SU-DHL-6 (cell line): Measurements from ENCODE around the gene HYLS1.

Experiments
- H2AFZ ChIP-seq: fragments of 200-600 bp; sonication (generic); 2 replicates; pipeline ENCODE4 v1.6.1; 2014; ENCODE audit warnings: low read depth, mild to moderate bottlenecking, moderate library complexity, mixed read lengths, antibody characterized with exemption, low read length; ENCODE audit not compliant: severe bottlenecking
- H3F3A ChIP-seq: fragments of 200-600 bp; shearing (Covaris generic); 2 replicates; pipeline ENCODE4 v1.6.0; 2016; ENCODE audit warnings: antibody characterized with exemption, mild to moderate bottlenecking; ENCODE audit not compliant: insufficient read depth
- H3K27ac ChIP-seq: fragments of 200-600 bp; sonication (generic); 2 replicates; pipeline ENCODE4 v1.5.1; 2016; ENCODE audit warnings: low read depth, mild to moderate bottlenecking, low read length, moderate library complexity, mixed read lengths
- H3K27me3 ChIP-seq: fragments of 200-600 bp; sonication (generic), shearing (Covaris generic); 2 replicates; pipeline ENCODE4 v1.6.0; 2014; ENCODE audit warnings: mild to moderate bottlenecking, low read length
- H3K36me3 ChIP-seq: fragments of 200-600 bp; sonication (generic); 2 replicates; pipeline ENCODE4 v1.6.1; 2014; ENCODE audit warnings: mild to moderate bottlenecking, low read length, mixed read lengths
- H3K4me2 ChIP-seq: fragments of 300-600, 200-600 bp; shearing (Covaris generic), sonication (generic); 2 replicates; pipeline ENCODE4 v1.6.0; 2014; ENCODE audit warnings: low read length, low read depth, mild to moderate bottlenecking; ENCODE audit not compliant: poor library complexity, severe bottlenecking
- H3K4me3 ChIP-seq: fragments of 200-600 bp; sonication (generic); 2 replicates; pipeline ENCODE4 v1.5.1; 2014; ENCODE audit warnings: antibody characterized with exemption, low read length, mild to moderate bottlenecking, mixed read lengths; ENCODE audit not compliant: insufficient read depth, poor library complexity, severe bottlenecking
- H3K79me2 ChIP-seq: fragments of 200-600 bp; sonication (generic); 2 replicates; pipeline ENCODE4 v1.6.1; 2014; ENCODE audit warnings: mild to moderate bottlenecking, low read length, moderate library complexity; ENCODE audit not compliant: insufficient read depth
- H3K9ac ChIP-seq: fragments of 200-600 bp; sonication (generic); 2 replicates; pipeline ENCODE4 v1.7.0; 2014; ENCODE audit warnings: mild to moderate bottlenecking, low read length
- H3K9me2 ChIP-seq: fragments of 200-600 bp; sonication (generic); replicated peaks from 2 replicates; pipeline ENCODE4 v1.6.1; 2014; ENCODE audit warnings: low read length; ENCODE audit not compliant: insufficient read depth
- H3K9me3 ChIP-seq: fragments of 200-600 bp; sonication (generic); 2 replicates; pipeline ENCODE4 v1.6.1; 2014; ENCODE audit warnings: low read length, mixed read lengths; ENCODE audit not compliant: insufficient read depth
- H4K20me1 ChIP-seq: fragments of 200-600 bp; sonication (generic); 2 replicates; pipeline ENCODE4 v1.6.1; 2014; ENCODE audit warnings: low read depth, mild to moderate bottlenecking, antibody characterized with exemption, low read length, moderate library complexity, mixed read lengths
- CTCF ChIP-seq: fragments of 200-600 bp; sonication (generic); IDR thresholded peaks from one replicate; pipeline ENCODE4 v1.5.1; 2017; ENCODE audit warnings: antibody characterized with exemption, mild to moderate bottlenecking, low read length, moderate library complexity; ENCODE audit not compliant: insufficient read depth, poor library complexity, severe bottlenecking
- EZH2phosphoT487 ChIP-seq: fragments of 200-600 bp; sonication (generic), shearing (Covaris generic); conservative IDR thresholded peaks from 2 replicates; pipeline ENCODE4 v1.6.1; 2018; ENCODE audit warnings: mild to moderate bottlenecking, antibody characterized with exemption, low read length, moderate library complexity, mixed read lengths

HYLS1 gene

GRCh38 chr11:125925247-125925740 lies 37.8 kb downstream of the HYLS1 start:
- Histone ChIP-seq H3K9ac (no peak overlapping the region), H3K4me3 (no peak overlapping the region), H3K4me2 (no peak overlapping the region), H2AFZ (no peak overlapping the region), H3K27me3 (no peaks in the 10 kb centered on the region), H3K36me3 (no peaks in the 10 kb centered on the region), H3K79me2 (no peaks in the 10 kb centered on the region), H3K9me3 (no peaks in the 10 kb centered on the region), H4K20me1 (no peaks in the 10 kb centered on the region), H3K27ac (no peak overlapping the region), H3K9me2 (no peaks in the 10 kb centered on the region), H3F3A (no peaks in the 10 kb centered on the region)
- no peak for TF ChIP-seq CTCF
- no peak for TF ChIP-seq EZH2phosphoT487

GRCh38 chr11:125925804-125926203 lies 38.3 kb downstream of the HYLS1 start:
- Histone ChIP-seq H3K79me2 (no peaks in the 10 kb centered on the region), H3K27ac (no peak overlapping the region), H3K9me3 (no peaks in the 10 kb centered on the region), H3K4me3 (no peak overlapping the region), H3F3A (no peaks in the 10 kb centered on the region), H2AFZ (no peak overlapping the region), H3K9ac (no peak overlapping the region), H4K20me1 (no peaks in the 10 kb centered on the region), H3K9me2 (no peaks in the 10 kb centered on the region), H3K4me2 (no peak overlapping the region), H3K36me3 (no peaks in the 10 kb centered on the region), H3K27me3 (no peaks in the 10 kb centered on the region)
- no peak for TF ChIP-seq EZH2phosphoT487
- TF ChIP-seq CTCF, result no peak

DNA sequence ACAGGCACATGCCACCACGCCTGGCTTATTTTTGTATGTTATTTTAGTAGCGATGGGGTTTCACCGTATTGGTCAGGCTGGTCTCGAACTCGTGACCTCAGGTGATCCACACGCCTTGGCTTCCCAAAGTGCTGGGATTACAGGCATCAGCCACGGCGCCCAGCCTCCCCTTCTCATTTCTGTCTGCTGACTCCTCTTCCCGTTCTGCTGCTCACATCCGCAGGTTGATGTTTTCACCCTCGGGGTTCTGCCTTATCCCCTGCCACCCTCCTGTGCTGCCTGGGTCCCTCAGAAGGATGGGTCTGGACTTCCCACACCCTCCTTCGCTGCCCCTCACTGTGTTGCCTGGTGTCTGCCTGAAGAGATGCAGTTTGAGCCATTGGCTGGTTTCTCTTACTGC lies 39.2 kb downstream of the HYLS1 start:
- no peaks in the 10 kb centered on the region for H3K27me3 ChIP-seq

More for the DNA sequence above, 39.2 kb downstream of the HYLS1 start:
- H3K79me2 ChIP-seq, result no peaks in the 10 kb centered on the region
- H3K4me3 ChIP-seq, result no peak overlapping the region
- no peaks in the 10 kb centered on the region for H4K20me1 ChIP-seq
- no peak overlapping the region for H3K27ac ChIP-seq
- no peak overlapping the region for H2AFZ ChIP-seq
- TF ChIP-seq CTCF, result no peak
- TF ChIP-seq EZH2phosphoT487, result no peak
- no peaks in the 10 kb centered on the region for H3F3A ChIP-seq
- H3K4me2 ChIP-seq, result no peak overlapping the region
- H3K9me3 ChIP-seq, result no peaks in the 10 kb centered on the region
- no peaks in the 10 kb centered on the region for H3K36me3 ChIP-seq
- no peaks in the 10 kb centered on the region for H3K9me2 ChIP-seq
- no peak overlapping the region for H3K9ac ChIP-seq
